ENCODE data around the gene NACC1.

GRCh38 chr19:13078381-13078780 is 39.7 kb upstream of the NACC1 start:
- TF ChIP-seq POLR2A (IDR thresholded peaks at IDR 0.05; ENCODE audit: low read length), result no peak
- TF ChIP-seq GATA1 (IDR thresholded peaks at IDR 0.05; ENCODE audit: low read depth, low read length), result no peak
